HG02970 (cell line): ENCODE data around the gene SPEM2.

Experiments used
- ATAC-seq: cut with Tn5 transposase; IDR thresholded peaks from one replicate; pipeline ENCODE4 v1.9.1; 2021; ENCODE audit warnings: mild to moderate bottlenecking, moderate library complexity, moderate number of reproducible peaks; ENCODE audit not compliant: unreplicated experiment, low FRiP score

SPEM2 gene

DNA sequence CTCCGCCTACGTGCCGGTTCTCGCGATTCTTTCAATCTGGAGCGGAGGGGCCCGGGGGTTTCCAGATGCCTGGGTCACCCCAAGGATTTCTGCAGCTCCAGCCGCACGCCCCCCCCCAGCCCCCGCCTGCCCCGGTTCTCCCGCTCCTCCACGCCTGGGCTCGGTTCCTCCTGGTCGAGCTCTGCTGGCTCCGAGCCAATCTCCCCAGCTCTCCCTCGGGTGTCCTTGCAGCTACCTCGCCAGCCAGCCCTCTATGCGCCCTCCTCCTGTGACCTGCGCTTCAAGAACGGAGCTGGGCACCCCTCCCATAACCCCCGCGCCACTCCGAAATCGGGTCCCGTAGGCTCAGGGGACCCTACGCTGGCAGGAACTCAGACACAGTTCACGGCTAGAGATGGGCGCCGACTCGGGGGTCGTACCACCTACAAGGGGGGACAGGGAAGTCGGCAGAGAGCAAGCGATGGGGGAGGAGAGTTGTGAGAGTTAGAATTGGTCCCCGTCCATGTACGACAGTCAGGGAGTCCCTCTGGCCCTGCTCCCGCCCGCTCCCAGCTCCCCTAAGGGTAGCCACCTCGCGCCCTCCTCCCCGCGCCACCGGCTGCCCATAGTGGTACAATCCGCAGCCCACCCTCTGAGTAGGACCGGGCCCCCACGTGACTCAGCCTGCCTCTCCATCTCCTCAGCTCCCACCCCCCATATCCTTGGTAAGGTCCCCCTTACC lies 14.9 kb downstream of the SPEM2 start:
- no peak for ATAC-seq

DNA sequence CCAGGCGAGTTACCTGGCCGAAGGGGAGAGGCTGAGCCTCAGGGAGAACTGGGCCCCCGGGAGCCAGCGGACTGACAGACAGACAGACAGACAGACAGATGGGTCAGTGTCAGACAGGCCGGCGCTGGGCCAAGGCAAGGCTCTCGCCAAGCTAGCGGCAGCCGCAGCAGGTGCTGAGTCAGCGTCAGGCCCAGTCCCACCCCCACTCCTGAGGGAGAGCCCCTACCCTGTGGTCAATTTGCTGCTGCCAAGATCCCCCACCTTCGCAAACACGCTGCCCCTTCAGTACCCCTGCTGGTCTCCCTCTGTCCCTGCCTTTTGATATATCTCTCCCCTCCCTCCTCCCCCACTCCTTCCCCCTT lies 15.4 kb downstream of the SPEM2 start:
- no peak for ATAC-seq

DNA sequence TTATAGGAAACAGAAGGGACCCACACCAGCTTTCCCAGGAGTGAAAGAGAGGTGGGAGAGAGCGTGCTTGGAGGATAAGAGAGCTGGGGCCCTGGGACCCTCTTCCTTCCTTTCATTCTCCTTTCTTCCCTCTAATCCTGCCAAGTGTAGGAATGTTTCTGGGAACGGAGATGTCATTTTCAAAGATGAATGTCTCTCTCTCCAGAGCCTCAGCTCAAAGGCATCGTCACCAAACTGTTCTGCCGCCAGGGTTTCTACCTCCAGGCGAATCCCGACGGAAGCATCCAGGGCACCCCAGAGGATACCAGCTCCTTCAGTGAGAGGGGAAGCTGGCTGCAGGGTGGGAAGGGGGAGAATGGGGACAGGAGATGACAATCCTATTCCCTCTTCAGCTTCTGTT lies 15.8 kb downstream of the SPEM2 start:
- ATAC-seq: no peak

DNA sequence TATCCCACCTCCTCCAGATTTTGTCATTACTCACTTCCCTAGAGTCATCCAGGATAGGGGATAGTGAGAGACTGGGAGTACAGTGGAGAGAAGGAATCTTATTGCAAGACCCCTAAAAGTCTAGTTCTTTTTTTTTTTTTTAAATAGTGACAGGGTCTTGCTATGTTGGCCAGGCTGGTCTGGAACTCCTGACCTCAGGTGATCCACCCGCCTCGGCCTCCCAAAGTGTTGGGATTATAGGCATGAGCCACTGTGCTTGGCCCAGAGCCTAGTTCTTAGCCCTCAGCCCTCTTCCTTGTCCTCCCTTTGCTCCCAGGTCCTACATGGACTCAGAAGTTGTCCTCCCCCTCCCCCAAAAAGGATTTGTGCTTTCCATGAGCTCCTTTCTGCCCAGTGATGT lies 16.7 kb downstream of the SPEM2 start:
- no peak for ATAC-seq

DNA sequence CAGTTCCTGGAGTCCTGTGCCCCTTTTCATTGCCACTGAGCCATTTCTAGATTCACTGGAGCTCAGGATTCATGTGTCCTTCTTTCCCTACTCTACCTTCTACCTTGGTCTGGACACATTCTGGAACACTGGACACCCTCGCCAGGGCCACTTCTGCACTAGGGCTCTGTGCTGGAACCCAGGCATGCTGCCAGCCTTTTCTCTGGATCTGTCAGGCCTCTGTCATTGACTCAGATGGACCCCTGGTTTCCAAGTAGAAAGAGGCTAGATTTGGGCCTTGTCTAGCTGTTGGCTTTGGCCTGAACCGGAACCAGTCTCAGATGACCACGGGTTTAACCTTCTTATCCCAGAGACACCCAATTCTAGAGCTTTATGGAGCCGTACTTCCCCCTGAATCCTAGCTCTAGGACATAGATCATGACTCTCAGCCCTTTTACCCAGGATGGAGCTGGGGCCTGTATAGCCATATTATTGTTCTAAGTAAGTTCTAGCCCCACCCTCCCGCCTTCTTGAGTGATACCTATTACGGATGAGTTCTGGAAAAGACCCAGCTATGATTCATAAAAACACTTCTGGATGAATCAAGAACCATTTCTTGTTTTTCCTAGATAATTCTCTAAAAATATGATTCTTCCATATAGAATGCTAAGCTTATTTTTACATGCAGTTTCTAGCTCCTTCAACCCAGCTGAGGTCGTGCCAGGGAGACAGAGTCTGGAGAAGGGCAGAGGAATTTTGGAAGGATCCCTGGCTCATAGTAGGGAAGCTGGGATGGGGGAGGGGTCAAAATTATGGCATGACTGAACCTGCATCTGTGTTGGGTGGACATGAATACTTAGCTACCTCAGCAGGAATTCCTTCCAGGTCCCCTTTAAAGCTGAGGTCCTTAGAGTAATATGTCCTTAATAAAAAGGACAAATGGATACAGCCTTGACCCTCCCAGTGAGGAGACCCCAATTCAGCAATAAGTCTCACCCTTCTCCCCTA lies 18.4 kb downstream of the SPEM2 start:
- ATAC-seq: no peak

DNA sequence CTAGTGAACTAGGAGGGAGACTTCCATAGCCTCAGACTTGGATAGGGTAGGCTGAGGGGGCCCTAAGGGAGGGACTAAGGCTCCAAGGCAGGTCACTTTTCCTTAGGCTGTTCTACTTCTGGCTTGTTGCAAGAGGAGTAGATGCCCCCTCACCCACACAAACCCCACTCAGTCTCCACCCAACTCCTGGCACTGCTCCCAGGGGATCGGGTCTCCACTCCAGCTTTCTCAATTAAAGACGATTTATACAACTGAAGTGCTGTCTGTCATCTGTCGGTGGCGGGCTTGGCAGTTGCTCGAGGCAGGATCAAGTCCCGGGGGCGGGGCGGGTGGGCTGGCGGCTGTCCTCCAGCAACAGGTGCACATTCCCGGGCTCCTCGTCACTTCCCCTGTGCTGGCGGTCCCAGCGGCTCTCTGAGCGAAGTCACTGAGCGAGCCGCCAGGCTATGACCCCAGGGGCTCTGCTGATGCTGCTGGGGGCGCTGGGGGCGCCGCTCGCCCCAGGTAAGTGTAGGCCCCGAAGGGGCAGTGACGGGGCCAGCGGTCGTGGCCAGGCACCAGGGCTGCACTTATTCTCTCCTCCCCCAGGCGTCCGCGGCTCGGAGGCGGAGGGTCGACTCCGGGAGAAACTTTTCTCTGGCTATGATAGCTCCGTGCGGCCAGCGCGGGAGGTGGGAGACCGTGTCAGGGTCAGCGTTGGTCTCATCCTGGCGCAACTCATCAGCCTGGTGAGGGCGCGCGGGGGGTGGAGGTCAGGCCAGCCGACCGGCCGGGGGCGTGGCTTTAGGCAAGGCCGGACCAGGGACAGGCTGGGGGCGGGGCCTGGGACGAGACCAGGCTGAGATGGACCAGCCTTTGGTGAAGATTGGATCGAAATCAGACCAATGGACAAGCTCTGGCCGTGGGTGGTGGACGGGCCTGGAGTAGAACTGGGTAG lies 19.5 kb downstream of the SPEM2 start, which contains the start of gene CHRNB1:
TSS of gene CHRNB1 (plus strand) at position 380 of the 937 bp plus-strand sequence. CDS start at position 447, 67 bp downstream.
- ATAC-seq: no peak

DNA sequence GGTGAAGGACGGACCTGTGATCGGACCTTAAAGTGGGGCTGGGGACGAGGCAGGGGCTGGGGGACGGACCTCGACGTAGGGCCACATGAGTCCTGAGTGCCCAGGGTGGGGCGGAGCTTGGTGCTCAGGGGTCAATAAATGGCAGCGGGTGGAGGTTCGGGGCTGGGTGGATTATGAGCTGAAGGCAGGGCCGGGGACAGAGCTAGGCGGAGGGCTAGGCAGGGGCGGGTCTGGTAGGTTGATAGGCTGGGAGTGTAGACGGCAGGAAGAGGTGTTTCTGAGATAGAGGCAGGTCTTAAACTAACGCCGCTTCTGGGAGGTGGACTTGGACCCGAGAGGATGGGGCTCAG lies 20.2 kb downstream of the SPEM2 start:
- no peak for ATAC-seq

DNA sequence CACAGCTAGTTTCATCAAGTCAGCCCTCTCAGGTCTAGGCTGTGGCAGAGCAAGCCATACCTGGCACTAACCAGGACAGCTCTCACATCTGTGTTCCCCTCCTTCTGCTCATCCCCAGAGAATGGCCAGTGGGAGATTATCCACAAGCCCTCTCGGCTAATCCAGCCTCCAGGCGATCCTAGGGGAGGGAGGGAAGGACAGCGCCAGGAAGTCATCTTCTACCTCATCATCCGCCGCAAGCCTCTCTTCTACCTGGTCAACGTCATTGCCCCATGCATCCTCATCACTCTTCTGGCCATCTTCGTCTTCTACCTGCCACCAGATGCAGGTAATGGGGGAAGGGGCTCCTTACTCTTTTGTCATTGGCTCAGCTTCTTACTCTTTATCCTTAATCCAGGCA lies 23.0 kb downstream of the SPEM2 start:
- ATAC-seq: no peak

DNA sequence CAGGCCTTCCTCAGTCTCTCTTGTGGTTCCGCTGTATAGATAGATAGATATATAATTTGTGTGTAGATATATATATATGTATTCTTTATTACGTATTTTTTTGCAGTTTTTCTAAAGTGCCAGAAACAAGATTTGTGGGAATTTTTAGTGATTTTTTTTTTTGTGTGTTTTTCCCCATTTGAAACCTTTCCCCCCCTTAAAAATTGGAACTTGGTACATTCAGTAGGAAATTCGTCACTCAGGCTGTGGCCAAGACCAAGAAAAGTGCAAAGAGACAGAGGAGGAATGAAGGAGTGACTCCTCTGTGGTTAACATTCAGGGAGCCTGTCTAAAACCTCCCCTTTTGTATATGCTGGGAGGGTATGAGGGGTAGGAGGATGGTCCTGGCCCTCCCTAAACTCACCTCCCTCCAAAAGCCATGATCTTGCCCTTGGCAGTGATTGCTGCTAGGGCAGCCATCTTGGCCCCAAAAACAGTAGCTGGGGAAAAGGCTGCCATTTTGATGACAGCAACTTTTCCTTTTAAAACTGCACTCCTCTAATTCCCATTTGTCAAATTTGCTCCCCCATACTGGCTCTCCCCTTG lies 34.6 kb downstream of the SPEM2 start:
- no peak for ATAC-seq

DNA sequence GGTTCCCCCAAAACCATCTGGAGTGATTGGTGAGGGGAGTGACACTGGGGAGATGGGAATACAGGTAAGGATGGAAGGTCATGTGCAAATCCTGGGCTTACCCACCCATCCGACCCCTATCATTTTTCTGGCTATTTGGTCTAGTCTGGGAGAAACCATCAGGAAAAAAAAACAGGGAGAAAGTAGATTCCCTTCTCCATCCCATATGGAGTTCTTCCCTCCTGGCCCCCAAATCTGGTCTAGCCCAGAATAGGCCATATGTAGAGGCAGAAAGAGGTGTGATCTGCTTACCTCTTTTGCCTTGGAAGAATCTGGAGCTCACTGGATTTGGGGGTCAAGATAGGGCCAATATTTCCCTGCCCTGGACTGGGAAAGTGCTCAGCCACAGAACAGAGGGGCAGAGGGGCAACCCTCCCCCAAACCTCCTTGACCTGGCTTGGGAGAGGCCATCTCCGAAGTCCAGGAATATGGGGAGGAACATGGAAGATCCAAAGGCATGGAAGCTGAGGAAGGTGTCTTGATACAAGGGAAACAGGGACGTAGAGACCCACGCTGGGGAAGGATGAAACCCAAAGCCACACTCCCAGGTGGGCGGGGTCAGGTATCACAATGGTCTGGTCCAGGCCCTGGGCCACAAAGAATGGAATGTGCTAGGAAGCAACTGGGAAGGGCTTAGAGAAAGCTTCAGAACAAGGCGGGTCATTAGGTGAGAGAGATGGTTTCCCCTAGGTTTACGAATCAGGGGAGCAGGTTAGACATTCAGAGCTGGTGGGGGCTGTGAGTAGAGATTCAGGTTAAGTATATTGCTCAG lies 35.6 kb downstream of the SPEM2 start:
- no peak for ATAC-seq

DNA sequence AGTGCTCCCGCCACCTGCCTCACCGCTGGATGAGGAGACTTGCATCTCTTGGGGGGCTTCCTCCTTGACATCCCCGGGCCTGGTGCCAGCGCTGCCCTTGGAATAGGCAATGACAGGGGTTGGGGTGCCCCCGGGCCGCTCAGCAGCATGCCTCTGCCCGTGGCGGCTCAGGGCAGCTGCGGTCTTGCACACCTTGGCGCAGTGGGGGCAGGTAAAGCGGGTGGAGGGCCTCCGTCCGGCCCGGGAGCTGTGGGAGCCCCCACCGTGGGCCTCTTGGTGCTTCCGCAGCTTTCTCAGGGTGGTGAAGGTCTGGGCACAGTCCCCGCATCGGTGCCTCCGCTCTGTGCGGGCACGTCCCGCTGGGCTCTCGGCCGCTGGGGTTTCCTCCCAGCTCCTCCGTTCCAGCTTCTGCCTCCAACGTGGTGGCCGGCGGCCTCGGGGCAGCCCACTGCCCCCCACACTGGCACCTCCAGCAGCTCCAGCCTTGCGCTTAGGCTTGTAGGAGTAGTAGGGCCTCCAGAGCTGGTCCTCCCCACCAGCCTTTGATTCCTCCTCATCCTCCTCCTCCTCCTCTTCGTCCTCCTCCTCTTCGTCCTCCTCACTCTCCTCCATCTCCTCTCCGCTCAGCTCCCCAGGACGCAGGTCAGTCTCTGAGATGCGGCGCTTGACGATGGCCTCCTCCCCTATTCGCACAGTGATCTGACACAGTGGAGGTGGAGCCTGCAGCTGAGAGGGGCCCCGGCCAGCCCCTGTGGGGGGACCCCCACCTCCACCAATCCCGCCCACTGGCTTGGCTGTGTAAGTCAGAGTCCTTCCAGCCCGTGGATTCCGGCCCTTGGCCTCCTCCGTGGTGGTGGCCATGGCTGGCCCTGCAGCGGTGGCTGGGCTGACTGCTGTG lies 37.3 kb downstream of the SPEM2 start:
- ATAC-seq: no peak

DNA sequence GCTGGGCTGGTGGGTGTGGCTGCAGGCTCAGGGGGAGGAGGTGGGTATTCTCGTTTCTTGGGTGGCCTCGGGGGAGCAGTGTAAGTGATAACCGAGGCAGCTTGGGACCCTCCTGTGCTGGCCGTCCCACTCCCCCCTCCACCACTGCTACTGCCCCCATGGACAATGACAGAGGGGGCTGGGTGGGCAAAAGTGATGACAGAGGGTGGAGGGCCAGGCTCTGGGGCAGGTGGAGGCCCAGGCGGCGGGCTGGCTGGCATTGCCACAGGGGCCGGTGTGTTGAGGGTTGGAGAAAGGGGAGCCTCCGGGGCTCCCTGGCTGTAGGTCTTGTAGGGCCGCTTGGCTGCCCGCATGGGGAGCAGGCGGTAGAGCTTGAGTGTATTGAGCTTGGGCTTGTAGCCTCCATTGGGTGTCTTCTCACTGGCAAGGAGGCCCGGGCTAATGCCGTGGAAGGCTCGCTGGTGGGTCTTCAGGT lies 38.0 kb downstream of the SPEM2 start:
- no peak for ATAC-seq

DNA sequence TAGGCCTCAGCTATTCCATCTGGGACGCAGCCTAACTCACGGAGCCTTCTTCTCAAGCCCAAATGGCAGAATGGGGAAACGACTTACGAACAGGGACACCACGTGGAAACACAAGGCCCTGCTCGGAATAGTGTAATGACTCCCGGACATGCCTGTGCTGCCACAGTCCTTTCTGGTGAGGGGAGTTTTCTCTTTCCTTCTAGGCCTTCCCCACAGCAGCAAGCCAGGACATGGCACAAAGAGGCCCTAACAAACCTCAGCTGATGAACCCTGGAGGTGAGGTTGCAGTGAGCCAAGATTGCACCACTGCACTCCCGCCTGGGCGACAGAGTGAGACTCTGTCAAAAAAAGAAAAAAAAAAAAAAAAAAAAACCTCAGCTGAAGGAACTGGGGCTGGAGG lies 38.7 kb downstream of the SPEM2 start:
- ATAC-seq: no peak

DNA sequence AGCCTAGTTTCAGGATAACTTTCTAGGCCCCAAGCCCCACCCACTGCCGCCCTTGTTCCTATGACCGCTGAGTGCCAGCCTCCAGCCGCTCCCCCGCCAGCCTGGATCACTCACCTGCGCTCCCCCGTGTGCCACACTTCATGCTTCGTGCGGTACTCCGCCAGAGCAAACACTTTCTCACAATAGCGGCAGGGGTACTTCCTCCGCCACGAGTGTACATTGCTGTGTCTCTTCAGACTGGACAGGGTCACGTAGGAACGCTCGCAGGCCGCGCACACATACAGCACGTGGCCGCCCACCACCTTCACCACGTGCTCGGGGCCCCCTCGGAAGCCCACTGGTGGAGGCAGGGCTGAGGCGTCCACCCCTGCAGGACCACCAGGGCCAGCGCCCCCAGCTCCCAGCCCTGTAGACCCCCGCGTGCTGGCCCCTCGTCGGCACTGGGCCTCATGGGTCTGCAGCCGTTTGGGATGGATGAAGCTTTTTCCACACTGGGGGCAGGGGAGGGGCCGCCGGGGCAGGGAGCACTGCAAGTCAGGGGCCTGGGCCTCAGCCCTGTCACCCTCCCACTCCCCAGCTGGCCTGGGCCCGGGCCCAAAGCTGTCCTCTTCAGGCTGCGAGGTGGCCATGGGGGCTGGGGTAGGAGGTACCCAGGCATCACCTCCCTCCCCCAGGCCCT lies 40.3 kb downstream of the SPEM2 start:
- no peak for ATAC-seq

DNA sequence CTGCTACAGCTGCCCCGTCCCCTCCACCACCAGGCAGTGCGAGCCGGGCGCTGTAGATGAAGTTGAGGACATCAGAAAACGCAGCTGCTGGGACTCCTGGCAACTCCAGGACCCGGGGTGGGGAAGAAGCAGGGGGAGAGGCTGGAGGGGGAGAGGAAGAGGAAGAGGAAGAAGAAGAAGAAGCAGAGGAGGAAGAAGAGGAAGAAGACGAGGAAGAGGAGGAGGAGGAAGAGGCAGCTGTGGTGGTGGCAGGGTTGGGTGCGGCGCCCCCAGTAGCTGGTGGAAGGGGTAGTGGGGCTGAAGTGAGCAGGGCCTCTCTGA lies 40.9 kb downstream of the SPEM2 start:
- ATAC-seq: no peak

DNA sequence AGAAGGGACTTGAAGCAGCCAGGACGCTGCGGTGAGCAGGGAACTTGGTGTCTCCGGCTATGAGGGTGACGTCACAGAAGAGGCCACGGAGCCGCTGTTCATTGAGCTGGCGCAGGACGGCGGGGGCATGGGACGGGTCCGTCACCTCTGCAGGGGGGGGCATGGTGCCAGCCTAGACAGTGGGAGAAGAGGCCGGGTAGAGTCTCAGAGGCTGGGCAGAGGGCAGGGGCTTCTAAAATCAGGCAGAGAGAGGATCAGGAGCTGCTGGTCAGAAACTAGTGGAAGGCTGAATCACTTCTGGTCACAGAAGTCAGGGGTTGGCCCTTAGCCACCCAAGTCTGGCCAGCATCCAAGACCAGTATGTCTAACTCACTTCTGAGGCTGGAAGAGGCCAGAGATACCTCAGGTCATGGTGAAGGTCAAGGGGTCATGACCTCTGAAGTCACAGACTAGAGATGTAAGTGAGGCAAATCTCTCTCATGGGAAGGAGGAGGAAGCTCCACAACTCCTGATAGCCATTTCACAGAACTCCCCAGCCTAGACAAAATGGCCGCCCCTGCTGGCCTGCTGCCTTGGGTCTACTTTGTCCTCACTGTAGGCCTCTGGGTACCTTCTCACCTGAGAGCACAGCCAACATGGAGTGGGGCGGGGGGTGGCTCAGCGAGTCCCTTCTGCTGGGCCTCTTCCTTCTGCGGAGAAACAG lies 41.4 kb downstream of the SPEM2 start:
- ATAC-seq: no peak

DNA sequence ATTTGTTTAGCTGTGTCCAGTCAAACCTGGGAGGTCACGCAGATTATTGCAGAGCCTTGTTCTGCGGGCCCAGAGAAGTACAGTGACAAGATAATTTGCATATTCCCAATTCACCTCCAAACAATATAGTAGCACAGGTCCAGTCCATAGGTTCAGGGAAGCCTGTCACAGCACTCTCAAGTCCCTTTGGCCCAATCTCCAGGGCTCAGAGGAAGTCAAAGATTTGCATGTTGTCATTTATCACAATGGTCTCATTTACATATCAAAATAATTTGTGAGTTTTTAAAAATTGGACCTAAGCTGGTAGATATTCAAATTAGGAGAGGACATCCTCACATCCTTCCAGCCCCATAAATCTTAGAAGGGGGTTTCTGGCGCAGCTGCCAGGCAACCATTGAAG lies 42.1 kb downstream of the SPEM2 start:
- ATAC-seq: no peak
